HG02763 (cell line): Measurements from ENCODE around the gene NT5C1B.

Experiments
- ATAC-seq: cut with Tn5 transposase; IDR thresholded peaks from one replicate; pipeline ENCODE4 v1.9.1; 2021; ENCODE audit warnings: mild to moderate bottlenecking, moderate library complexity; ENCODE audit not compliant: unreplicated experiment

Gene NT5C1B

DNA sequence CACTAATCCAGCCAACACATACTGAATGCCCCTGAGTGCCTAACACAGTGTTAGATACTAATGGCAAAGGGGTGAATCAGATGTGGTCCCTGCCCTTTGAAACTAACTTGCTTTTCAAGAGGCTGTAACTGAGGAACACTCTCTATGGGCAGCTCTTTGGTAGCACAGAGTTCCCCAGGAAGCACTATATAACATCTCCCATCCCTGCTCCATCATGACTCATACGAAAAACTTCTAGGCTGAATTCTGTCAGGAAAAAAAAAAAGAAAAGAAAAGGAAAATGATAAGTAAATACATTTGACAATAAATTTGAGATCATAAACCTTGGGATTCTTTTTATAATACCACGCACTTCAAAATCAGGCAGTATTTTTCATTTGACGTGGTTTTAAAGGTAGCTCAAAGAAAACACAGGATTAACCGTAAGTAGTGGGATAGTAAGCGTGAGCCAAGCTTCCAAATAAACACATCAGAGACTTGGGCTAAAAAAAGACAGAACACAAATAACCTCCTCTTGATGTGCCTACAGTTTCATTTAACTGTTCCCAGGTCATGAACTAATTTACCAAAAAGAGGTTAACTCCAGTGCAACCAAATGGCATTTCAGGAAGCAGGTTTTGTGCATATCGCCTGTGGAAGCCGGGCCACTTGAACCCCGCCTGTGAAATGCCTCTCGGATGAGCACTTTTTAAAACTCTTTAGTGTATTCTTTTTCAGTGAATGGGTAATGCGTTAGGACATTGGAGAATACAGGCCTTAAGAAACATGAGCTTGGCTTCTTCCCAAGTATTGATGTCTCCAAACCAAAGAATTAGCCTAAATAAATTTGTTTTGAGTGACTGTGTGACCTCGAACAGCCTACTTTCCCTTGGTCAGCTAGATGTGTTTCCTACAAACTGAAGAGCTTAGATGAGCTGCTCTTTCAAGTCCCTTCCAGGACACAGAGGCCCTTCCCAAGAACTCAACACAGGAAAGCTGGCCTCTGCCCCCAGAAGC, 71.0 kb downstream of the NT5C1B start:
- no peak for ATAC-seq

DNA sequence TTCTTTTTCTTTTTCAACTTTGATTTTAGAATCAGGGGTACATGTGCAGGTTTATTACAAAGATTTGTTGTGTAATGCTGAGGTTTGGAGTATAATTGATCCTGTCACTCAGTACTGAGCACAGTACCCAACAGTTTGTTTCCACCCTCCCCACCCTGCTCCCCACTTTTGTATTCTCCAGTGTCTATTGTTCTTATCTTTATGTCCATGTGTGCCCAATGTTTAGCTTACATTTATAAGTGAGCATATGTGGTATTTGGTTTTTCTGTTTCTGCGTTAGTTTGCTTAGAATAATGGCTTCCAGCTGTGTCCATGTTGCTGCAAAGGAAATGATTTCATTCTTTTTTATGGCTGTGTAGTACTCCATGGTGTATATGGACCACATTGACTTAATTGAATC, 72.0 kb downstream of the NT5C1B start:
- ATAC-seq: no peak

DNA sequence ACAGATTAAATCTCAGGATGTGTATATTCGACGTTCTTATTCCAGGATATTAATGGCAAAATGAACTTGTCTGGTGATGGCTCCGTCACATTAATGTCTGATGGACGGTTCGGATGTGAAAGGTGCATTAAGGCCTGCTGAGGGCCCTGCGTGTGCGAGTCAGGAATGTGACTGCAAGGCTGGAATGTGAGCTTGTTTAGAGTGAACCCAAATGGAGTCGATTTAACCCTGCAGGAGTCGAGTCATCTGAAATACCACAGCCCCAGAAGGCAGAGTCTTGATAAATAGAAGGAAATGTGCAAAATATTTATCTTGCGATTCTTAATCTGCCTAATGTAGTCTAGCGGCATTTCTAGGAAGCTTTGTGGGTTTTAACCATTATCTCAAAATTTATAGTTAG, 73.3 kb downstream of the NT5C1B start:
- no peak for ATAC-seq

DNA sequence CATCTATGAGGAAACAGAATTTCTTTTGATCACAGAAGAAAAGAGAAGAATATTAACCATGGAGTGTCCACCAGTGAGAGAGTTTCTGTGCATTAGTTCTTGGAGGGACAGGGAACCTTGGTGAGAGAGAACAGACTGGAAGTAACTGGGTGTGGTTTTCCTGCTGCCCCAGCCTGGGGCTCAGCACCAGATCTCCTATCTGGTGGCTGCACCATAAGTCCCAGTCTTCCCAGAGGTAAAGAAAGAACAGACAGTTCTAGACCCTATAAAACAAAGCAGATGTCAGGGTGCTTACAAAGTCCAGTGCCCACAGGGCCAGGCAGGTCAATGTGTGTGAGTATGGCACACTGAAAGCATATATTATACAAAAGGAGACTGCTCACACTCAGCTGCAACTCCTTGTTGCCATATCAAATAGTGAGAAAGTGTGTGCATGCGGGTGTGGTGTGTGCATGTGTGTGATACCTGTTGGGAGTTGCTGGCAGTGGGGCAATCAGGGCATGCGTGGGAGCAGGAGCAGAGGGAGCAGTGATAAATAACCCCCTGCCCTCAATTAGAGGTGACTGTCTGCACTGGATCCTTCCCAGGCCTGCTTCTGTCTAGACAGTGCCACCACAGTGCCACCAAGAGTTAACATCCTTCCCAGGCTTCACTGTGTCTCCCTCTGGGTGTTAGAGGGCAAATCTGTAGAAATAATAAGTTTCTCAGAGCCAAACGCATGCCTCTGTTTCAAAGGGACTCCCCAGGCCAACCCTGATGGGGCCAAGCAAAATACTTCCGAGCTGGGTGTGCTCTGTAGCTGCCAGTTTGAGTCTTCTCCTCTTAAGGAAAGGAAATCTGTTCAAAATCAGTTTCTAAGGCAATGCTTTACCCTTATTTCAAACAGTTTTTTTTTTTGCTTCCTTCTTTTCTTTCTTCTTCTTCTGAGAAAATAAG, 74.6 kb downstream of the NT5C1B start:
- no peak for ATAC-seq
